Hepatocyte (in vitro differentiated cells): ENCODE measurements around the gene FN1. TPM values are rescaled to one million over a fixed set of nuclear protein-coding genes. Genes with fewer than 3 reads are reported as not detected.

ENCODE experiments used
- DNase-seq: peaks from one replicate; pipeline ENCODE4 v3.0.0-alpha.2; 2016; ENCODE audit warnings: low spot score
- H2AFZ ChIP-seq: fragments of 200-600 bp; sonication (generic); 2 replicates; pipeline ENCODE4 v1.6.0; 2016; ENCODE audit warnings: antibody characterized with exemption, mild to moderate bottlenecking
- H3K27ac ChIP-seq: fragments of 200-600 bp; sonication (generic); 2 replicates; pipeline ENCODE4 v1.5.1; 2016; ENCODE audit warnings: mild to moderate bottlenecking
- H3K27me3 ChIP-seq: fragments of 200-600 bp; sonication (generic); 2 replicates; pipeline ENCODE4 v1.6.1; 2016
- H3K36me3 ChIP-seq: fragments of 200-600 bp; sonication (generic); replicated peaks from 2 replicates; pipeline ENCODE4 v1.5.1; 2016; ENCODE audit warnings: low read depth; ENCODE audit not compliant: insufficient read depth
- H3K4me1 ChIP-seq: fragments of 200-600 bp; sonication (generic); 2 replicates; pipeline ENCODE4 v1.5.1; 2016; ENCODE audit warnings: mild to moderate bottlenecking, moderate library complexity; ENCODE audit not compliant: insufficient read depth
- H3K4me2 ChIP-seq: fragments of 200-600 bp; sonication (generic); 2 replicates; pipeline ENCODE4 v1.6.0; 2016
- H3K4me3 ChIP-seq: fragments of 200-600 bp; sonication (generic); 2 replicates; pipeline ENCODE4 v1.5.1; 2016; ENCODE audit warnings: mild to moderate bottlenecking
- H3K79me2 ChIP-seq: fragments of 200-600 bp; sonication (generic); 2 replicates; pipeline ENCODE4 v1.6.0; 2017; ENCODE audit warnings: mild to moderate bottlenecking
- H3K9me2 ChIP-seq: fragments of 200-600 bp; sonication (generic); replicated peaks from 2 replicates; pipeline ENCODE4 v1.6.0; 2017; ENCODE audit warnings: mild to moderate bottlenecking; ENCODE audit not compliant: insufficient read depth
- H3K9me3 ChIP-seq: fragments of 200-600 bp; sonication (generic); 2 replicates; pipeline ENCODE4 v1.5.1; 2016; ENCODE audit warnings: low read depth, mild to moderate bottlenecking
- H4K20me1 ChIP-seq: fragments of 200-600 bp; sonication (generic); 2 replicates; pipeline ENCODE4 v1.6.0; 2016; ENCODE audit warnings: mild to moderate bottlenecking; ENCODE audit not compliant: insufficient read depth, poor library complexity, severe bottlenecking
- EZH2 ChIP-seq: fragments of 200-600 bp; sonication (generic); IDR thresholded peaks from 2 replicates; pipeline ENCODE4 v1.6.1; 2016; ENCODE audit warnings: antibody characterized with exemption, mild to moderate bottlenecking, borderline replicate concordance
- EZH2phosphoT487 ChIP-seq: fragments of 200-600 bp; sonication (generic); IDR thresholded peaks from one replicate; pipeline ENCODE4 v1.6.1; 2018; ENCODE audit warnings: antibody characterized with exemption, mild to moderate bottlenecking, low read depth, moderate library complexity; ENCODE audit not compliant: unreplicated experiment, severe bottlenecking
- WGBS: methylation state at CpG from one replicate; pipeline ENCODE4 v1.1.6; 2016; ENCODE audit warnings: low lambda C conversion rate; ENCODE audit errors: missing lambda C conversion rate; 5-methylcytosine and 5-hydroxymethylcytosine counted together
- polyA plus RNA-seq: library from polyadenylated mRNA; unstranded; fragments of >200 nt; fragmentation: Nextera tagmentation; extraction: Ambion mirVana; gene quantifications from 2 replicates; pipeline ENCODE4 v1.2.1, GENCODE V29; 2016
- total RNA-seq: library from RNA; depleted of rRNA; stranded (reverse); fragments of >200 nt; gene quantifications from 2 replicates; pipeline ENCODE4 v1.2.3, GENCODE V29; 2014
- TF ChIP-seq, protein P1 (sequence below): fragments of 200-600 bp; sonication (generic); IDR thresholded peaks from 2 replicates; pipeline ENCODE4 v1.5.1; 2016; ENCODE audit warnings: antibody characterized with exemption, mild to moderate bottlenecking; ENCODE audit not compliant: poor library complexity

FN1 gene
- total and polyA plus RNA-seq, 2 experiments from 2014 or later, result 1,650 to 3,020 TPM

- Histone ChIP-seq H3K27me3 (no peaks in the 10 kb centered on the region), H3K27ac (no peak overlapping the region), H3K4me2 (no peak overlapping the region), H3K9me3 (no peaks in the 10 kb centered on the region), H3K4me1 (no peaks in the 10 kb centered on the region), H2AFZ (no peak overlapping the region), H3K4me3 (no peak overlapping the region), H4K20me1 (no peaks in the 10 kb centered on the region), H3K9me2 (no peaks in the 10 kb centered on the region), H3K79me2 (no peaks in the 10 kb centered on the region), H3K36me3 (peaks cover 14% of the 10 kb centered on the region)
- WGBS, result 93% methylated on average over 2 of the region's 2 CpGs
- no peak for TF ChIP-seq EZH2phosphoT487
- no peak for TF ChIP-seq EZH2
- TF ChIP-seq, protein P1, sequence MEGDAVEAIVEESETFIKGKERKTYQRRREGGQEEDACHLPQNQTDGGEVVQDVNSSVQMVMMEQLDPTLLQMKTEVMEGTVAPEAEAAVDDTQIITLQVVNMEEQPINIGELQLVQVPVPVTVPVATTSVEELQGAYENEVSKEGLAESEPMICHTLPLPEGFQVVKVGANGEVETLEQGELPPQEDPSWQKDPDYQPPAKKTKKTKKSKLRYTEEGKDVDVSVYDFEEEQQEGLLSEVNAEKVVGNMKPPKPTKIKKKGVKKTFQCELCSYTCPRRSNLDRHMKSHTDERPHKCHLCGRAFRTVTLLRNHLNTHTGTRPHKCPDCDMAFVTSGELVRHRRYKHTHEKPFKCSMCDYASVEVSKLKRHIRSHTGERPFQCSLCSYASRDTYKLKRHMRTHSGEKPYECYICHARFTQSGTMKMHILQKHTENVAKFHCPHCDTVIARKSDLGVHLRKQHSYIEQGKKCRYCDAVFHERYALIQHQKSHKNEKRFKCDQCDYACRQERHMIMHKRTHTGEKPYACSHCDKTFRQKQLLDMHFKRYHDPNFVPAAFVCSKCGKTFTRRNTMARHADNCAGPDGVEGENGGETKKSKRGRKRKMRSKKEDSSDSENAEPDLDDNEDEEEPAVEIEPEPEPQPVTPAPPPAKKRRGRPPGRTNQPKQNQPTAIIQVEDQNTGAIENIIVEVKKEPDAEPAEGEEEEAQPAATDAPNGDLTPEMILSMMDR, result no peak
- DNase-seq, result no peak
Observed at GRCh38 chr2:215363039-215363438, 72.8 kb downstream of the FN1 start.

- DNase-seq, result no peak
- Histone ChIP-seq H3K27ac (no peak overlapping the region), H3K4me2 (no peak overlapping the region), H3K79me2 (no peaks in the 10 kb centered on the region), H4K20me1 (no peaks in the 10 kb centered on the region), H3K9me3 (no peaks in the 10 kb centered on the region), H3K9me2 (no peaks in the 10 kb centered on the region), H3K36me3 (peaks cover 14% of the 10 kb centered on the region), H3K4me3 (no peak overlapping the region), H2AFZ (no peak overlapping the region), H3K27me3 (no peaks in the 10 kb centered on the region), H3K4me1 (no peaks in the 10 kb centered on the region)
- 97% methylated on average over 8 of the region's 8 CpGs for WGBS
- TF ChIP-seq EZH2phosphoT487 (no peak), EZH2 (no peak)
- TF ChIP-seq, protein P1, result no peak
Observed at GRCh38 chr2:215362562-215362904, 73.3 kb downstream of the FN1 start.

GRCh38 chr2:215361876-215362561, 73.8 kb downstream of the FN1 start:
- no peak overlapping the region for H2AFZ ChIP-seq

More at GRCh38 chr2:215361876-215362561, 73.8 kb downstream of the FN1 start:
- no peaks in the 10 kb centered on the region for H4K20me1 ChIP-seq
- H3K4me3 ChIP-seq, result no peak overlapping the region
- no peaks in the 10 kb centered on the region for H3K4me1 ChIP-seq
- H3K27me3 ChIP-seq, result no peaks in the 10 kb centered on the region
- H3K27ac ChIP-seq, result no peak overlapping the region
- no peaks in the 10 kb centered on the region for H3K9me2 ChIP-seq
- H3K4me2 ChIP-seq, result no peak overlapping the region
- H3K79me2 ChIP-seq, result no peaks in the 10 kb centered on the region
- H3K36me3 ChIP-seq, result peaks cover 14% of the 10 kb centered on the region
- 79% methylated on average over 6 of the region's 6 CpGs for WGBS
- TF ChIP-seq, protein P1, result no peak
- TF ChIP-seq EZH2phosphoT487, result no peak
- TF ChIP-seq EZH2, result no peak
- no peaks in the 10 kb centered on the region for H3K9me3 ChIP-seq
- DNase-seq, result no peak
